ENCODE data around the gene RFX4.

RFX4 gene

GRCh38 chr12:106581543-106582248, 1.1 kb upstream of the RFX4 start:
- Histone ChIP-seq H3K9ac (ENCODE audit: low read depth in 1 of 2, low read length in 2 of 2) (no peak overlapping the region), H3K27ac (ENCODE audit: low read depth in 2 of 2, low read length in 2 of 2) (no peak overlapping the region), H3K9me3 (ENCODE audit: control insufficient read depth in 2 of 2, low read length in 2 of 2) (no peaks in the 10 kb centered on the region), H3K36me3 (ENCODE audit: control insufficient read depth in 2 of 2, insufficient read depth in 2 of 2, low read length in 2 of 2) (no peaks in the 10 kb centered on the region), H3K4me3 (ENCODE audit: low read length in 2 of 2) (no peak overlapping the region), H3K4me1 (ENCODE audit: control insufficient read depth in 2 of 2, insufficient read depth in 2 of 2, low read length in 2 of 2) (peaks cover 0 to 3% of the 10 kb centered on the region in 2 donors), H3K27me3 (ENCODE audit: control insufficient read depth in 2 of 2, insufficient read depth in 2 of 2, low read length in 2 of 2) (peaks cover 39 to 66% of the 10 kb centered on the region in 2 donors)

GRCh38 chr12:106582249-106582591, 584 bp upstream of the RFX4 start:
- no peak overlapping the region for H3K27ac ChIP-seq (ENCODE audit: low read depth in 2 of 2, low read length in 2 of 2)
- H3K36me3 ChIP-seq (ENCODE audit: control insufficient read depth in 2 of 2, insufficient read depth in 2 of 2, low read length in 2 of 2), result no peaks in the 10 kb centered on the region
- no peaks in the 10 kb centered on the region for H3K9me3 ChIP-seq (ENCODE audit: control insufficient read depth in 2 of 2, low read length in 2 of 2)
- no peak overlapping the region for H3K4me3 ChIP-seq (ENCODE audit: low read length in 2 of 2)
- H3K9ac ChIP-seq (ENCODE audit: low read depth in 1 of 2, low read length in 2 of 2), result no peak overlapping the region
- peaks cover 39 to 67% of the 10 kb centered on the region in 2 donors for H3K27me3 ChIP-seq (ENCODE audit: control insufficient read depth in 2 of 2, insufficient read depth in 2 of 2, low read length in 2 of 2)
- H3K4me1 ChIP-seq (ENCODE audit: control insufficient read depth in 2 of 2, insufficient read depth in 2 of 2, low read length in 2 of 2), result peaks cover 0 to 3% of the 10 kb centered on the region in 2 donors

GRCh38 chr12:106583242-106584103, 669 bp downstream of the RFX4 start:
- Histone ChIP-seq H3K27ac (ENCODE audit: low read depth in 2 of 2, low read length in 2 of 2) (no peak overlapping the region), H3K36me3 (ENCODE audit: control insufficient read depth in 2 of 2, insufficient read depth in 2 of 2, low read length in 2 of 2) (no peaks in the 10 kb centered on the region), H3K4me1 (ENCODE audit: control insufficient read depth in 2 of 2, insufficient read depth in 2 of 2, low read length in 2 of 2) (peaks cover 0 to 3% of the 10 kb centered on the region in 2 donors), H3K4me3 (ENCODE audit: low read length in 2 of 2) (peak overlapping the region; percentile 54 to 62), H3K9me3 (ENCODE audit: control insufficient read depth in 2 of 2, low read length in 2 of 2) (no peaks in the 10 kb centered on the region), H3K9ac (ENCODE audit: low read depth in 1 of 2, low read length in 2 of 2) (no peak overlapping the region), H3K27me3 (ENCODE audit: control insufficient read depth in 2 of 2, insufficient read depth in 2 of 2, low read length in 2 of 2) (peaks cover 50 to 71% of the 10 kb centered on the region in 2 donors)

- H3K36me3 ChIP-seq (ENCODE audit: control insufficient read depth in 2 of 2, insufficient read depth in 2 of 2, low read length in 2 of 2), result no peaks in the 10 kb centered on the region
- H3K9ac ChIP-seq (ENCODE audit: low read depth in 1 of 2, low read length in 2 of 2), result no peak overlapping the region
- no peaks in the 10 kb centered on the region for H3K9me3 ChIP-seq (ENCODE audit: control insufficient read depth in 2 of 2, low read length in 2 of 2)
- H3K27ac ChIP-seq (ENCODE audit: low read depth in 2 of 2, low read length in 2 of 2), result no peak overlapping the region
- no peak overlapping the region for H3K4me3 ChIP-seq (ENCODE audit: low read length in 2 of 2)
- peaks cover 47 to 78% of the 10 kb centered on the region in 2 donors for H3K27me3 ChIP-seq (ENCODE audit: control insufficient read depth in 2 of 2, insufficient read depth in 2 of 2, low read length in 2 of 2)
- H3K4me1 ChIP-seq (ENCODE audit: control insufficient read depth in 2 of 2, insufficient read depth in 2 of 2, low read length in 2 of 2), result peaks cover 0 to 3% of the 10 kb centered on the region in 2 donors
Observed at GRCh38 chr12:106584104-106585064, 1.6 kb downstream of the RFX4 start.

- H3K27ac ChIP-seq (ENCODE audit: low read depth in 2 of 2, low read length in 2 of 2), result no peak overlapping the region
- no peak overlapping the region for H3K9ac ChIP-seq (ENCODE audit: low read depth in 1 of 2, low read length in 2 of 2)
- H3K9me3 ChIP-seq (ENCODE audit: control insufficient read depth in 2 of 2, low read length in 2 of 2), result no peaks in the 10 kb centered on the region
- no peaks in the 10 kb centered on the region for H3K36me3 ChIP-seq (ENCODE audit: control insufficient read depth in 2 of 2, insufficient read depth in 2 of 2, low read length in 2 of 2)
- no peak overlapping the region for H3K4me3 ChIP-seq (ENCODE audit: low read length in 2 of 2)
- peaks cover 42 to 76% of the 10 kb centered on the region in 2 donors for H3K27me3 ChIP-seq (ENCODE audit: control insufficient read depth in 2 of 2, insufficient read depth in 2 of 2, low read length in 2 of 2)
- peaks cover 0 to 3% of the 10 kb centered on the region in 2 donors for H3K4me1 ChIP-seq (ENCODE audit: control insufficient read depth in 2 of 2, insufficient read depth in 2 of 2, low read length in 2 of 2)
Observed at GRCh38 chr12:106585105-106585520, 2.3 kb downstream of the RFX4 start.

GRCh38 chr12:106585521-106586277, 2.9 kb downstream of the RFX4 start:
- peaks cover 38 to 70% of the 10 kb centered on the region in 2 donors for H3K27me3 ChIP-seq (ENCODE audit: control insufficient read depth in 2 of 2, insufficient read depth in 2 of 2, low read length in 2 of 2)
- H3K36me3 ChIP-seq (ENCODE audit: control insufficient read depth in 2 of 2, insufficient read depth in 2 of 2, low read length in 2 of 2), result no peaks in the 10 kb centered on the region
- peaks cover 0 to 3% of the 10 kb centered on the region in 2 donors for H3K4me1 ChIP-seq (ENCODE audit: control insufficient read depth in 2 of 2, insufficient read depth in 2 of 2, low read length in 2 of 2)
- H3K9me3 ChIP-seq (ENCODE audit: control insufficient read depth in 2 of 2, low read length in 2 of 2), result no peaks in the 10 kb centered on the region
- H3K4me3 ChIP-seq (ENCODE audit: low read length in 2 of 2), result no peak overlapping the region
- H3K27ac ChIP-seq (ENCODE audit: low read depth in 2 of 2, low read length in 2 of 2), result no peak overlapping the region
- H3K9ac ChIP-seq (ENCODE audit: low read depth in 1 of 2, low read length in 2 of 2), result no peak overlapping the region

- H3K36me3 ChIP-seq (ENCODE audit: control insufficient read depth in 2 of 2, insufficient read depth in 2 of 2, low read length in 2 of 2), result no peaks in the 10 kb centered on the region
- no peak overlapping the region for H3K4me3 ChIP-seq (ENCODE audit: low read length in 2 of 2)
- no peaks in the 10 kb centered on the region for H3K9me3 ChIP-seq (ENCODE audit: control insufficient read depth in 2 of 2, low read length in 2 of 2)
- H3K4me1 ChIP-seq (ENCODE audit: control insufficient read depth in 2 of 2, insufficient read depth in 2 of 2, low read length in 2 of 2), result peaks cover 0 to 3% of the 10 kb centered on the region in 2 donors
- H3K27me3 ChIP-seq (ENCODE audit: control insufficient read depth in 2 of 2, insufficient read depth in 2 of 2, low read length in 2 of 2), result peaks cover 38 to 64% of the 10 kb centered on the region in 2 donors
- H3K9ac ChIP-seq (ENCODE audit: low read depth in 1 of 2, low read length in 2 of 2), result no peak overlapping the region
- H3K27ac ChIP-seq (ENCODE audit: low read depth in 2 of 2, low read length in 2 of 2), result no peak overlapping the region
Observed at GRCh38 chr12:106586278-106586802, 3.5 kb downstream of the RFX4 start.

GRCh38 chr12:106586803-106587684, 4.2 kb downstream of the RFX4 start:
- Histone ChIP-seq H3K4me3 (ENCODE audit: low read length in 2 of 2) (no peak overlapping the region), H3K36me3 (ENCODE audit: control insufficient read depth in 2 of 2, insufficient read depth in 2 of 2, low read length in 2 of 2) (no peaks in the 10 kb centered on the region), H3K27me3 (ENCODE audit: control insufficient read depth in 2 of 2, insufficient read depth in 2 of 2, low read length in 2 of 2) (peaks cover 40 to 62% of the 10 kb centered on the region in 2 donors), H3K27ac (ENCODE audit: low read depth in 2 of 2, low read length in 2 of 2) (no peak overlapping the region), H3K9ac (ENCODE audit: low read depth in 1 of 2, low read length in 2 of 2) (no peak overlapping the region), H3K4me1 (ENCODE audit: control insufficient read depth in 2 of 2, insufficient read depth in 2 of 2, low read length in 2 of 2) (peaks cover 0 to 3% of the 10 kb centered on the region in 2 donors), H3K9me3 (ENCODE audit: control insufficient read depth in 2 of 2, low read length in 2 of 2) (no peaks in the 10 kb centered on the region)
